ENCODE data around the gene AGXT2. TPM values are rescaled to one million over a fixed set of nuclear protein-coding genes. Genes with fewer than 3 reads are reported as not detected.

The AGXT2 gene
- total RNA-seq, 8 experiments from 2014 or later = 0.13 to 1.2 (median 0.33) TPM; not detected in 4

- in situ Hi-C loops (cut with MboI; ENCODE audit: low pct_unique_long_range_greater_than_20kb in 2 of 9, low sequenced_read_pairs in 9 of 9, unreplicated experiment in 9 of 9) = no loop called here
Measured at GRCh38 chr5:35003018-35003957, 44.5 kb downstream of the AGXT2 start.

DNA sequence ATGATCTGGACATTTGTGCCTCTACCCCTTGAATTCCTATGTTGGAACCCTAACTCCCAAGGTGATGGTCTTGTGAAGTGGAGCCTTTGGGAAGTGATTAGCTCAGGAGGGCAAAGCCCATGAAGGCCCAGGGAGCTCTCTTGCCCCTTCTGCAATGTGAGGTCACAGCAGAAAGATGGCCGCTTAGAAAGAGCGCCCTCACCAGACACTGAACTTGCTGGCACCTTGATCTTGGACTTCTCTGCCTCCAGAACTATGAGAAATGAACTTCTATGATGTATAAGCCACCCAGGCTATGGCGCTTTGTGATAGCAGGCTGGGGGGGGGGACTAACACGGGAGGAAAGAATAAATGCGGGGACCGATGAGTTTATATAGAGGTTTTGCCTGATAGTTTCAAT, 45.3 kb downstream of the AGXT2 start:
- Histone ChIP-seq H3K4me1 (replicated peaks in 1 of 2) (no peaks in the 10 kb centered on the region), H3K4me3 (no peak overlapping the region), H3K27ac (no peak overlapping the region)
- in situ Hi-C loops (cut with MboI; ENCODE audit: low pct_unique_long_range_greater_than_20kb in 2 of 9, low sequenced_read_pairs in 9 of 9, unreplicated experiment in 9 of 9) = no loop called here
- WGBS, 10 experiments = 94 to 100% (median 99%) methylated on average over 1 to 6 of the region's 6 CpGs; no CpG with 5 or more reads in 2 of the 10 experiments
- ATAC-seq (replicated peaks in 6 of 8) = no peak

More at GRCh38 chr5:35003018-35003957, 44.5 kb downstream of the AGXT2 start:
- peak; percentile 45 to 89 (median 63) for ATAC-seq (replicated peaks in 6 of 8)
- H3K27ac ChIP-seq = no peak overlapping the region
- 12 to 80% (median 33%) methylated on average over 2 to 13 of the region's 18 CpGs for WGBS, 10 experiments
- H3K4me1 ChIP-seq (replicated peaks in 1 of 2) = no peaks in the 10 kb centered on the region
- no peak overlapping the region for H3K4me3 ChIP-seq

DNA sequence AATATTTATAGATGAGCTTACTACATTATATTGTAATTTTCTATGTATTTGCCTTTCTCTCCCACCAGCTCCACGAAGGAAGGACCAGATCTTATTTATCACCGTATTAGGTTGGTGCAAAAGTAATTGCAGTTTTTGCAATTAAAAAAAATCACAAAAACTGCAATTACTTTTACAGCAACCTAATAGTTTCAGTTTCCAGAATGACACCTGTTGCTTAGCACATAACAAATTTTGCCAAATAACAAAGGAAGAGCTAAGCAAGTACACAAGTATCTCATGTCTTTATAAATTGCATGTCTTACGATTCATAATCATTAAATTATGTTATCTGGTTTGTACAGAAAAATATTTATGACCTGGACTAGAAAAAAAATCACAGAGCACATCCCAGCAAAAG, 45.9 kb downstream of the AGXT2 start:
- Histone ChIP-seq H3K4me3 (no peak overlapping the region), H3K4me1 (replicated peaks in 1 of 2) (no peaks in the 10 kb centered on the region), H3K27ac (no peak overlapping the region)
- in situ Hi-C loops (cut with MboI; ENCODE audit: low pct_unique_long_range_greater_than_20kb in 2 of 9, low sequenced_read_pairs in 9 of 9, unreplicated experiment in 9 of 9) = no loop called here
- WGBS, 10 experiments = 13 to 100% (median 75%) methylated on average over 2 to 3 of the region's 3 CpGs
- ATAC-seq (replicated peaks in 6 of 8) = no peak

DNA sequence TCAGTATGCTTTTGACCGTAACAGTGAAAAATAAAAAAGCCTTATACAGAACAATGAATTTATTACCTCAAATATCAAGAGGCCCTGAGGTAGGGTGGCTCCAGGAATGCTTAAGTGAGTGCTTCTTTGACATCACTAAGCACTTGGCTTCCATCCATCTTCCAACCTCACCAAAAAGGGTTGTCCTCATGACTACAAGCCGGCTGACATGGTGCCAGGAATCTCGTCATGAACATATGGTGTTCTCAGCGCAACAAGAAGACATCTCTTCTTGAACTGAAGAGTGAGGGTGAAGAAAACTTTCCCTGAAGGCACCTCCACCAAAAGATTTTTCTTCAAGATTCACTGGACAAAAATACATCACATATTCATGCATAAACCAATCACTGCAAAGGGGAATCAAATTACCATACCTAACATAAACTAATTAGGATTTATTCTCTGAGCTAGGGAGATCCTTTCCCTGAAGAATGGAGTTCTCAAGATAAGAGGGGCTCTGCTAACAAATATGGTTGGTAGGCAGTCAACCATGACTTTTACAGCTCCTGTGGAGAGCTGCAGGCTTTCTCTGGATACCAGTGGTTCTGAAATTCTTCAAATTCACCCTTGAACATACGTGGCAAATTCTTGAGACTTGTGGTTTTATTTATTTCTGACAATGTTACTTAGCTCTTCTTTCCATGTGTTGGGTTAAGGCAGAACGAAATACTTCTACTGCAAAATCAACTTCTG, 49.5 kb downstream of the AGXT2 start:
- Histone ChIP-seq H3K4me3 (no peak overlapping the region), H3K4me1 (replicated peaks in 1 of 2) (no peaks in the 10 kb centered on the region), H3K27ac (no peak overlapping the region)
- WGBS, 10 experiments = 12 to 100% (median 66%) methylated on average over 1 to 6 of the region's 6 CpGs; no CpG with 5 or more reads in 1 of the 10 experiments
- ATAC-seq (replicated peaks in 6 of 8) = peak in 3 of 8 experiments; percentile 81 to 98 (median 96)
- in situ Hi-C loops (cut with MboI; ENCODE audit: low pct_unique_long_range_greater_than_20kb in 2 of 9, low sequenced_read_pairs in 9 of 9, unreplicated experiment in 9 of 9) = no loop called here

GRCh38 chr5:34996261-34996660, 51.5 kb downstream of the AGXT2 start:
- in situ Hi-C loops (cut with MboI; ENCODE audit: low pct_unique_long_range_greater_than_20kb in 2 of 9, low sequenced_read_pairs in 9 of 9, unreplicated experiment in 9 of 9) = no loop called here
- H3K4me3 ChIP-seq = no peak overlapping the region
- ATAC-seq (replicated peaks in 6 of 8) = no peak
- H3K4me1 ChIP-seq (replicated peaks in 1 of 2) = no peaks in the 10 kb centered on the region
- 43 to 100% (median 81%) methylated on average over 1 to 2 of the region's 2 CpGs; no CpG with 5 or more reads in 4 of the 10 experiments for WGBS, 10 experiments
- no peak overlapping the region for H3K27ac ChIP-seq

DNA sequence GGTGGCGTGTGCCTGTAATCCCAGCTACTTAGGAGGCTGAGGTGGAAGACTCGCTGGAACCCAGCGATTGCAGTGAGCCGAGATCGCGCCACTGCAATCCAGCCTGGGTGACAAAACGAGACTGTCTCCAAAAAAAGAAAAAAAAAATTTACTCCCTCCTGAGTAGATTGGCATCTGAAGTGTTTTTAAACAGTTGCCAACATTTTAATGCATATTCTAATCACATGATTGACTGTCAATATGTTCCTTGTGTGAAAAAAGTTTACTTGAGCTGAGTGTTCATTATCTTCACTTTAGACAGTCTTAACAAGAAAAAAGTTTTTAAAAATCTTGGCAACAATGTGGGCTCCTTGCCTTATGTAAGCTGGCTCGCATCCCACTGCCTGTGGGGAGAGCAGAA, 53.8 kb downstream of the AGXT2 start:
- H3K4me3 ChIP-seq = no peak overlapping the region
- 20 to 88% (median 77%) methylated on average over 1 to 7 of the region's 8 CpGs; no CpG with 5 or more reads in 2 of the 10 experiments for WGBS, 10 experiments
- no peaks in the 10 kb centered on the region for H3K4me1 ChIP-seq (replicated peaks in 1 of 2)
- in situ Hi-C loops (cut with MboI; ENCODE audit: low pct_unique_long_range_greater_than_20kb in 2 of 9, low sequenced_read_pairs in 9 of 9, unreplicated experiment in 9 of 9) = no loop called here
- no peak overlapping the region for H3K27ac ChIP-seq
- ATAC-seq (replicated peaks in 6 of 8) = no peak

DNA sequence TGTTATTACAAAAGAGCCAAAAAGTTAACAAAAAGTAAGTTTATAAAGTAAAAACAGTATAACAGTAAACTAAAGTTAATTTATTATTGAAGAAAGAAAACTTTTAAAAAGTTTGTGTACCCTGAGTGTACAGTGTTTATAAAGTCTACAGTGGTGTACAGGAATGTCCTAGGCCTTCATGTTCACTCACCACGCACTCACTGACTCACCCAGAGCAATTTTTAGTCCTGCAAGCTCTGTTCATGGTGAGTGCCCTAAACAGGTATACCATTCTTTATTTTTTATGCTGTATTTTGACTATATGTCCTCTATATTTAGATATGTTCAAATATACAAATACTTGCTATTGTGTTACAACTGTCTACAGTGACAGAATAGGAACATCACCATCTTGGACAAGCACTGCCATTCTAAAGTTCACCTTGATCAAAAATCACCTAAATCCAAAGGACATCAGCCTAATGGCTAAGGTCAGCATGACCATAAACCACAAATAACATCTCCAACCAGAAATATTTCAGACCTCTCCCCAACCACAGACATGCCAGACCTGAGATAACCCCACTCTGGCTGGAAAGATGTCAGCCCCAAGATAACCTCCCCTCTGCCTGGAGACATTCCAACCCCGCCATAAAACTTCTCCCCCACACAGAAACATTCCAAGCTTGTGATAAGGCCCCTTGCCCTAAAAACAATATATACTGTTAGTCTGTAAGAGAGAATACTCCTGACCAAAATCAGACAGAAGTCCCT, 56.1 kb downstream of the AGXT2 start:
- in situ Hi-C loops (cut with MboI; ENCODE audit: low pct_unique_long_range_greater_than_20kb in 2 of 9, low sequenced_read_pairs in 9 of 9, unreplicated experiment in 9 of 9) = no loop called here
- ATAC-seq (replicated peaks in 6 of 8) = no peak
- WGBS, 10 experiments = 50 to 100% (median 88%) methylated on average over 1 to 2 of the region's 2 CpGs; no CpG with 5 or more reads in 3 of the 10 experiments
- Histone ChIP-seq H3K4me1 (replicated peaks in 1 of 2) (no peaks in the 10 kb centered on the region), H3K4me3 (no peak overlapping the region), H3K27ac (no peak overlapping the region)

DNA sequence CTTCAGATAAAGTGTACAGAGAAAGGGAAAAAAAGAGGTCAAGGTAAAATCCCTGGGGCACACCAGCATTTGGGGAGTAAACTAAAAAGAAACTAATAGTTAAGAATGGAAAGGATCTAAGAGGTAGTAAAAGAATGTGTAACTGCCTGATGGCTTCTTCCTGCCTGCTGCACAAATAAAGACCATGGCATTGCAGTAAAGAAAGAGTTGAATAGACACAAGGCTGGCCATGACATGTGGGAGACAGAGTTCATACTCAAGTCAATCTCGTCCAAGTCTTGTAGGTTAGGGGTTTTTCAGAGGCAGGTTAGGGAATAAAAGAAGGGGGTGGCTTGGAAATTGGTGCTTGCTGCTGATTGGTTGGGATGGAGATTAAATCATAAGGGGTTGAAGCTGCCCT, 60.8 kb downstream of the AGXT2 start:
- WGBS, 10 experiments = 20 to 80% (median 69%) methylated on average over 1 of the region's 1 CpG; no CpG with 5 or more reads in 4 of the 10 experiments
- ATAC-seq (replicated peaks in 6 of 8) = no peak
- in situ Hi-C loops (cut with MboI; ENCODE audit: low pct_unique_long_range_greater_than_20kb in 2 of 9, low sequenced_read_pairs in 9 of 9, unreplicated experiment in 9 of 9) = no loop called here

DNA sequence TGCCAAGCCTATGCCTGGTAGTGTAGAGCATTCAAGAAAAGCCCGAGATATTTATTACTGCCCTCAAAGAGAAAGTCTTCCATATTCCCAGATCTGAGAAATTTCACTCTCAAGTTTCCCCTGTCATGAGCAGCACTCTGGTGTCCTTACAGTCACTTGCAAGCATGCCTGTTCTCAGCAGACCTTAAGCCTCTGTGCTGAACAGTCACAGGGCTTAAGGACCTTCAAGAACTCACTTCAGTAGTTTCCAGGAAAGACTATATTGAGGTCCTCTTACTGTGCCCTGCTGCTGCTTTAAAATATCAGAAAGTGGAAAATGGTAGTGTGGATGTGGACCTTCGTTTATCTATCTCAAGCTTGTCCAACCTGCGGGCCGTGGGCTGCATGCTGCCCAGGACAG, 64.9 kb downstream of the AGXT2 start:
- H3K27ac ChIP-seq = no peak overlapping the region
- H3K4me3 ChIP-seq = no peak overlapping the region
- in situ Hi-C loops (cut with MboI; ENCODE audit: low pct_unique_long_range_greater_than_20kb in 2 of 9, low sequenced_read_pairs in 9 of 9, unreplicated experiment in 9 of 9) = no loop called here
- H3K4me1 ChIP-seq (replicated peaks in 1 of 2) = no peaks in the 10 kb centered on the region
- no peak for ATAC-seq (replicated peaks in 6 of 8)
- 70 to 100% (median 81%) methylated on average over 1 to 4 of the region's 4 CpGs; no CpG with 5 or more reads in 3 of the 10 experiments for WGBS, 10 experiments

More for the DNA sequence above, 60.8 kb downstream of the AGXT2 start:
- no peak overlapping the region for H3K27ac ChIP-seq
- H3K4me1 ChIP-seq (replicated peaks in 1 of 2) = no peaks in the 10 kb centered on the region
- no peak overlapping the region for H3K4me3 ChIP-seq

DNA sequence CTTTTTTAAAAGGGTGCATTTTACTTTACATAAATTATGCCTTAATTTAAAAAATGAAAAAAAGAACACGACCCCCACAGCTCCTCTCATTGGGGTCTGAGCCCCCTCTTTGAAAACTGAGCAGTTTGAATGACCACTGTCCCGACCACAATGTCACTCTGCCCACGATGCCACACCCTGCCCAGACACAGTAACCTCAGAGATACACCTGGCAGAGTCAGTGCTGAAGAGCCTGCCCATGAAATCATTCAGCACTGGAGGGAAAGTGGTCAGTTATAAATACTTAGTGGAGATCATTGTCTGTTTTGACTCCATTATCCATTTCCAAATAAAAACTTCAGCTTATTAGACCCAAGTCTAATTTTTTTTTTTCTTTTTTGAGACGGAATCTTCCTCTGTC, 69.1 kb downstream of the AGXT2 start:
- in situ Hi-C loops (cut with MboI; ENCODE audit: low pct_unique_long_range_greater_than_20kb in 2 of 9, low sequenced_read_pairs in 9 of 9, unreplicated experiment in 9 of 9) = no loop called here
- H3K4me1 ChIP-seq (replicated peaks in 1 of 2) = no peaks in the 10 kb centered on the region
- ATAC-seq (replicated peaks in 6 of 8) = no peak
- WGBS, 10 experiments = 0 to 100% (median 55%) methylated on average over 1 to 4 of the region's 4 CpGs; no CpG with 5 or more reads in 2 of the 10 experiments
- H3K27ac ChIP-seq = no peak overlapping the region
- H3K4me3 ChIP-seq = no peak overlapping the region

GRCh38 chr5:34977934-34978613, 69.7 kb downstream of the AGXT2 start:
- no peak for ATAC-seq (replicated peaks in 6 of 8)
- in situ Hi-C loops (cut with MboI; ENCODE audit: low pct_unique_long_range_greater_than_20kb in 2 of 9, low sequenced_read_pairs in 9 of 9, unreplicated experiment in 9 of 9) = no loop called here
- H3K4me3 ChIP-seq = no peak overlapping the region
- 40 to 100% (median 91%) methylated on average over 1 to 2 of the region's 2 CpGs; no CpG with 5 or more reads in 1 of the 10 experiments for WGBS, 10 experiments
- no peaks in the 10 kb centered on the region for H3K4me1 ChIP-seq (replicated peaks in 1 of 2)
- H3K27ac ChIP-seq = no peak overlapping the region

DNA sequence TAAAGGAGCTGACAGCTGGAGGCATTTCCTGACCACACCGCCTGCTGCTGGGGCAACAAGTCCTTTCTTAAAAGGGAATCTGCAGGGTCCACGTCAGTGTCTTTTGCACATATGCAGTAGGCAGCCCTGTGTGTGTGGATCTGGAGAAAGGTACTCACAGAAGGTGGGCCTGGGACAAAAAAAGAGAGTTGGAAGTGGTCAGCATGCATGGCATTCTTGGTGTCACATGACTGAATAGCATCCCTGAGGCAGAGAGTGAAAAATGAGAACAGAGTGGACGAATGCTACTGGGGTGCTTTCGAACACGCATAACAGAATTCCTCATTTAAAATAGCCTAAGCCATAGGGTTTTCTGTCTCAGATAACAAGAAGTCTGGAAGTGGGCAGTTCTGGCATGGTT, 71.4 kb downstream of the AGXT2 start:
- WGBS, 10 experiments = 75 to 89% (median 83%) methylated on average over 3 to 5 of the region's 5 CpGs; no CpG with 5 or more reads in 4 of the 10 experiments
- Histone ChIP-seq H3K4me3 (no peak overlapping the region), H3K4me1 (replicated peaks in 1 of 2) (no peaks in the 10 kb centered on the region), H3K27ac (no peak overlapping the region)
- peak in 1 of 8 experiments; percentile 47 for ATAC-seq (replicated peaks in 6 of 8)
- in situ Hi-C loops (cut with MboI; ENCODE audit: low pct_unique_long_range_greater_than_20kb in 2 of 9, low sequenced_read_pairs in 9 of 9, unreplicated experiment in 9 of 9) = no loop called here
